GM12874 (cell line): Measurements from ENCODE around the gene ANO8.

Experiments used
- TF ChIP-seq, protein P1 (sequence below): IDR thresholded peaks from 2 replicates; pipeline ENCODE4 v1.5.1; 2011; ENCODE audit warnings: low read depth, mild to moderate bottlenecking, control low read depth, low read length, moderate library complexity; ENCODE audit not compliant: insufficient read depth

The ANO8 gene, protein sequence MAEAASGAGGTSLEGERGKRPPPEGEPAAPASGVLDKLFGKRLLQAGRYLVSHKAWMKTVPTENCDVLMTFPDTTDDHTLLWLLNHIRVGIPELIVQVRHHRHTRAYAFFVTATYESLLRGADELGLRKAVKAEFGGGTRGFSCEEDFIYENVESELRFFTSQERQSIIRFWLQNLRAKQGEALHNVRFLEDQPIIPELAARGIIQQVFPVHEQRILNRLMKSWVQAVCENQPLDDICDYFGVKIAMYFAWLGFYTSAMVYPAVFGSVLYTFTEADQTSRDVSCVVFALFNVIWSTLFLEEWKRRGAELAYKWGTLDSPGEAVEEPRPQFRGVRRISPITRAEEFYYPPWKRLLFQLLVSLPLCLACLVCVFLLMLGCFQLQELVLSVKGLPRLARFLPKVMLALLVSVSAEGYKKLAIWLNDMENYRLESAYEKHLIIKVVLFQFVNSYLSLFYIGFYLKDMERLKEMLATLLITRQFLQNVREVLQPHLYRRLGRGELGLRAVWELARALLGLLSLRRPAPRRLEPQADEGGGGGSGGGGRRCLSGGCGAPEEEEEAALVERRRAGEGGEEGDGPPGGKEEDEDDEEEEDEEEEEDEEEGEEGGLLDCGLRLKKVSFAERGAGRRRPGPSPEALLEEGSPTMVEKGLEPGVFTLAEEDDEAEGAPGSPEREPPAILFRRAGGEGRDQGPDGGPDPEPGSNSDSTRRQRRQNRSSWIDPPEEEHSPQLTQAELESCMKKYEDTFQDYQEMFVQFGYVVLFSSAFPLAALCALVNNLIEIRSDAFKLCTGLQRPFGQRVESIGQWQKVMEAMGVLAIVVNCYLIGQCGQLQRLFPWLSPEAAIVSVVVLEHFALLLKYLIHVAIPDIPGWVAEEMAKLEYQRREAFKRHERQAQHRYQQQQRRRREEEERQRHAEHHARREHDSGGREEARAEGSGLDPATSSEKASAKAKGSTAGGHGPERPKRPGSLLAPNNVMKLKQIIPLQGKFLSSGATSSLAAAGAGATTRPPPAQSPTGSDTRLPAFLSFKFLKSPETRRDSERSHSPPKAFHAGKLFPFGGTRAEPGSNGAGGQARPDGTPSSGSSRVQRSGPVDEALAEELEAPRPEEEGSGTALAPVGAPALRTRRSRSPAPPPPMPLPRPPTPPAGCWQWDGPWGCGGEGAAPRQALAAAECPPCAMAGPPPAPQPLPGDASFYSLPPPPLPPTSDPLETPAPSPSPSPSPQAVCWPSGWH

DNA sequence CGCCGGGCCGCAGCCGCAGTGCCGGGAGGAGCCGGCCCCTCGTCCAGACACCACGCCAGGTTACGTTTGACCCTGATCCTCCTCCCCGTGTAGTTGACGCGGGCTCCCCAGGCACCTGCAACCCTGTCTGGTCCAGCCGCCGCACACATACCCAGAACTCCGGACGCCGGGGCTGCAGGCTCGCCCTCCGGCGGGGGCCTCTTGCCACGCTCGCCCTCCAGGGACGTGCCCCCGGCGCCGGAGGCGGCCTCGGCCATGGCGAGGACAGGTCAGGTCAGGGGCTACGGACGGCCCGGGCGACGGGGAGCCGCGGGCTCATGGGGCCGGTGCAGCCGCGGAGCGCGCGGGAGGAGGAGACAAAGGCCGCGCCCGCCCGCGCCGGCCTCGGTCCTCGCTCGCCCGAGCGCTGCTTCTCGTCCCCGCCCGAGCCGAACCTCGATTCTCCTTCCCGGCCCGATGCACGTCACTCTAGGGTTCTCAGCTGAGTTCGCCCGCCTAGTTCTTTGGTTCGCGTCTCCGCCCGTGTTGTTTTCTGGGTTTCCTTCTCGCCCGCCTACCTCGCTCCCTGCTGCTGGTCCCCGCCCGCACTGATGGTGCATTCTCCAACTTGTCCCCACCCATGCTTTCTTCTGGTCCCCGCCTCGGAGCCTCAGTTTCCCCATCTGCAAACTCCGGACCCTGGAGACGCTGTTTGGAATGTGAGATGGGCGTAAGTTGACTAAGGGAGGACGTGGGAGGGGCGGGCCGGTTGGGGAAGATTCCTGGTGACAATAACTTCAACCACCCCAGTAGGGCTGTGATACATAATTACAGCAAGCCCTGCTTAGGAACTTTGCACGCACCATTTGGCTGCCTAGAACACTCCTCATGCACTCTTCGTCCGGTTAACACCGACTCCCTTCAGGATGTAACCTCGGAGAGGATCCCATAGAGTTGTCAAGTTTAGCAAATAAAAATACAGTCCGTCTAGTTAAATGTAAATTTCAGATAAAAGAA lies at the start of gene ANO8:
TSS of gene ANO8 (minus strand) at position 442 of the 996 bp plus-strand sequence. CDS start at position 257, 185 bp downstream.
- TF ChIP-seq, protein P1, sequence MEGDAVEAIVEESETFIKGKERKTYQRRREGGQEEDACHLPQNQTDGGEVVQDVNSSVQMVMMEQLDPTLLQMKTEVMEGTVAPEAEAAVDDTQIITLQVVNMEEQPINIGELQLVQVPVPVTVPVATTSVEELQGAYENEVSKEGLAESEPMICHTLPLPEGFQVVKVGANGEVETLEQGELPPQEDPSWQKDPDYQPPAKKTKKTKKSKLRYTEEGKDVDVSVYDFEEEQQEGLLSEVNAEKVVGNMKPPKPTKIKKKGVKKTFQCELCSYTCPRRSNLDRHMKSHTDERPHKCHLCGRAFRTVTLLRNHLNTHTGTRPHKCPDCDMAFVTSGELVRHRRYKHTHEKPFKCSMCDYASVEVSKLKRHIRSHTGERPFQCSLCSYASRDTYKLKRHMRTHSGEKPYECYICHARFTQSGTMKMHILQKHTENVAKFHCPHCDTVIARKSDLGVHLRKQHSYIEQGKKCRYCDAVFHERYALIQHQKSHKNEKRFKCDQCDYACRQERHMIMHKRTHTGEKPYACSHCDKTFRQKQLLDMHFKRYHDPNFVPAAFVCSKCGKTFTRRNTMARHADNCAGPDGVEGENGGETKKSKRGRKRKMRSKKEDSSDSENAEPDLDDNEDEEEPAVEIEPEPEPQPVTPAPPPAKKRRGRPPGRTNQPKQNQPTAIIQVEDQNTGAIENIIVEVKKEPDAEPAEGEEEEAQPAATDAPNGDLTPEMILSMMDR, result no peak

DNA sequence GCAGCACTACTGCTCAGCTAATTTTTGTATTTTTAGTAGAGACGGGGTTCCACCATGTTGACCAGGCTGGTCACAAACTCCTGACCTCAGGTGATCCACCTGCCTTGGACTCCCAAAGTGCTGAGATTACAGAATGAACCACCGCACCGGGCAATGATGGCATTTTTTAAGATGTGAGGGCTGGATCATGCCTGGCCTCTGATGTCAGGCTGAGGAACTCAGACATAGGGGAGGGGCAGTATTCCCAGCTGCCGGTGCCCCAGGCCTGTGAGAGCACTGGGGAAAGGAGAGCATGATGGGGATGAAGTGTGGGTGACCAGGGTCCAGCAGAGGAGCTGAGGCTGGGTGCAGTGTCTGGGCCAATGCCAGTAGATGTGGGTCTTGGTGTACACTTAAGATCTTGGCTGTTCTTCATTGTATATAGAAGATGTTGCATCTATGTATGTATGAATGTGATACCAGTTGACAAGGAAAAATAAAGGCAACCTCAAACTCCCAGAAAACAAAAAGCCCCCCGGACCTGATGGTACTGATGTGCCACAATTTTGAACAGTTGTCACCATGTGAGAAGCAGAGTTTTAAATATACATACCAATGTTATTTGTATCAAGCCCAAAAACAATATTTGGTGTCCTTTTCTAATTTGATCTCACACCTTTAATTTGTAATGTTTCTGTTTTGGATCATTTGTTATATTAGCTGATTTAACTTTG lies 45.9 kb upstream of the ANO8 start:
- TF ChIP-seq, protein P1, result no peak

DNA sequence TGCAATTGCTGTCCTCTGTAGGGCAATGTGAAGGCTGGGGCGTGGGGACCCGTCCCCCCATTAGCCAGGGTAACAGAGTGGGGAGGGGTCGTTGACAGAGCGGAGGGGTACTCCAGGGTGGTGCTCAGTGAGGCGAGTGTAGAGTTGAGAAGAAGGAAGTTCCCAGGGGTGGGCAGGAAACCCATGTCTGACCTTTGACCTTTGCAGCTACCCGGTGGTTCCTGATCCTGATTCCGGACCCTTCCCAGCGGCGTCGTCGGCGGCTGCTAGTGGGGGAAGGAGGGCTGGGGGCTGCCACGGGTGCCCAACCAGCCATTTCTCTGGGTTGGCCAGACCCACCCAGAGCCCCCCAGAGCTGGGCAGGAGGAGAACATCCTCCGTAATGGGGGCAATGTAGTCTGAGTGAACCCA lies 44.6 kb upstream of the ANO8 start:
- TF ChIP-seq, protein P1, result no peak

DNA sequence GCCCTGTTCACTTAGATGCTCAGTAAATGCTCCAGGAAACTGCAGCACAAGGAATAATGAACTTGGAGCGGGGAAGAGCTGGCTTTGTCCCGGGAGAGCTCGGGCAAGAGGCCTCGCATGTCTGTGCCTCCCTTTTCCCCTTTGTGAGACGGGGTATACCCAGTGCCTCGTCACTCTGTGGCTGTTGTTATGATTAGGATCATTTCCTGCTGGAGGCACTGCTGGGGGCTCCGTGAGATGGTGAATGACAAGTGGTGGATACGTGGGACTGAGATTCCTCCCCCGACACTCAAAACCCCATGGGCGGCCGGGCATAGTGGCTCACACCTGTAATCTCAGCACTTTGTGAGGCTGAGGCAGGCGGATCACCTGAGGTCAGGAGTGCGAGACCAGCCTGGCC lies 43.6 kb upstream of the ANO8 start:
- TF ChIP-seq, protein P1, result no peak

DNA sequence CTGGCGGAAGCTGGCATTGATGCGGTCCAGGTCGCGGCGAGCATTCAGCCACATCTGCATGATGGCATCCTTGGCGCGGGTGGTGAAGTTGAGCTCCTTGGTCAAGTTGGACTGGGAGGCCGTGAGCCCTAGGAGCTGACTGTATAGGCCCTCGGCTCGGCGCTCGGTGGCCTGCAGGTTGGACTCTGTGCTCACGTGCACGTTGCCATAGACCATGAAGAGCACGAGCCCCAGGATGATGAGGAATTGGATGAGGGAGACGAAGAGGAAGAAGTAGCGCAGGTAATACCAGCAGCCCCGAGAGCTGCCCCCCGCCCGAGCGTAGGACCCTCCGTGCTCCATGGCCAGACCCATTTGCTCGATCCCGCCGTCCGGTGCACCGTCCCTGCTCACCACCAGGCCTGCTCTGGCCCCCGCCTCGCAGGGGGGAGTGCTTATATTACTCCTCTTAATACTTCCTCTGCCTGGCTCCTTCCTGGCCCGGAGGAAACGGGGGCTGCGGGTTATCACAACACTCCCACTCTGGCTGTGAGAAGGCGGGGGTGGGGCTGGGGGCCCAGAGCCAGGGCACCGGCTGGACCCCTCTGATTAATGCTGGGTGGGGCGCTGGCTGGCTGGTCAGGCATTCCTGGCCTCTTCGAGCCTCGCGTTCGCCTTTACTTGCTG lies 42.4 kb upstream of the ANO8 start, which contains the start of gene PLVAP:
TSS of gene PLVAP (minus strand) at position 408 of the 666 bp plus-strand sequence. CDS start at position 354, 54 bp downstream.
- TF ChIP-seq, protein P1, result no peak
